Mesenchymal stem cell (in vitro differentiated cells and primary cell): ENCODE measurements around the gene MERTK.

Experiments used
- DNase-seq: peaks from one replicate; pipeline ENCODE4 v3.0.0-alpha.2; 2013
- H2AFZ ChIP-seq: one replicate; pipeline ENCODE4 v1.6.1; 2013; ENCODE audit warnings: low read depth, mild to moderate bottlenecking, control low read depth, inconsistent platforms, low read length, moderate library complexity
- H2AK5ac ChIP-seq: 2 replicates; pipeline ENCODE4 v1.6.1; 2013; ENCODE audit warnings: low read length, moderate library complexity, mild to moderate bottlenecking, inconsistent platforms; ENCODE audit not compliant: severe bottlenecking
- H2BK120ac ChIP-seq: one replicate; pipeline ENCODE4 v1.6.1; 2013; ENCODE audit warnings: low read depth, mild to moderate bottlenecking, inconsistent platforms, low read length, moderate library complexity
- H2BK12ac ChIP-seq, 2 experiments: one replicate each; pipeline ENCODE4 v1.6.1; 2013; ENCODE audit warnings: inconsistent platforms in 2 of 2, low read length in 2 of 2, mild to moderate bottlenecking in 2 of 2, moderate library complexity in 2 of 2, control low read depth in 1 of 2
- H2BK15ac ChIP-seq: one replicate; pipeline ENCODE4 v1.6.1; 2013; ENCODE audit warnings: mild to moderate bottlenecking, low read depth, inconsistent platforms; ENCODE audit not compliant: poor library complexity, severe bottlenecking
- H2BK5ac ChIP-seq: 2 replicates; pipeline ENCODE4 v1.6.1; 2013; ENCODE audit warnings: low read depth, mild to moderate bottlenecking, low read length, control low read depth, inconsistent platforms; ENCODE audit not compliant: poor library complexity, severe bottlenecking
- H3K14ac ChIP-seq, 2 experiments: one replicate each; pipeline ENCODE4 v1.6.1; 2013; ENCODE audit warnings: inconsistent platforms in 2 of 2, low read length in 2 of 2, control low read depth in 1 of 2, mild to moderate bottlenecking in 1 of 2, moderate library complexity in 1 of 2
- H3K18ac ChIP-seq, 2 experiments: one replicate each; pipeline ENCODE4 v1.6.1; 2013; ENCODE audit warnings: inconsistent platforms in 2 of 2, low read length in 2 of 2, control low read depth in 1 of 2, low read depth in 1 of 2, mild to moderate bottlenecking in 1 of 2
- H3K23ac ChIP-seq, 2 experiments: one replicate each; pipeline ENCODE4 v1.6.1; 2013; ENCODE audit warnings: inconsistent platforms in 2 of 2, low read length in 2 of 2, mild to moderate bottlenecking in 2 of 2, moderate library complexity in 2 of 2, control low read depth in 1 of 2
- H3K27ac ChIP-seq: 2 replicates; pipeline ENCODE4 v1.5.1; 2013; ENCODE audit warnings: mild to moderate bottlenecking, moderate library complexity, low read length, control low read depth, inconsistent platforms; ENCODE audit not compliant: poor library complexity, severe bottlenecking
- H3K27me3 ChIP-seq, 2 experiments: 2 replicates each; pipeline versions ENCODE4 v1.6.1 to v1.7.0; 2013; ENCODE audit warnings: low read length in 2 of 2, mild to moderate bottlenecking in 2 of 2, moderate library complexity in 2 of 2, control low read depth in 1 of 2, inconsistent platforms in 1 of 2; ENCODE audit not compliant: control insufficient read depth in 1 of 2, insufficient read depth in 1 of 2
- H3K36me3 ChIP-seq, 2 experiments: 2 replicates each; pipeline versions ENCODE4 v1.6.1 to v1.7.0; 2013; ENCODE audit warnings: low read length in 2 of 2, control low read depth in 1 of 2, inconsistent platforms in 1 of 2, low read depth in 1 of 2, mild to moderate bottlenecking in 1 of 2; ENCODE audit not compliant: insufficient read depth in 2 of 2, control insufficient read depth in 1 of 2
- H3K4ac ChIP-seq, 2 experiments: one replicate each; pipeline ENCODE4 v1.6.1; 2013; ENCODE audit warnings: inconsistent platforms in 2 of 2, low read length in 2 of 2, mild to moderate bottlenecking in 2 of 2, moderate library complexity in 2 of 2, control low read depth in 1 of 2, low read depth in 1 of 2
- H3K4me1 ChIP-seq: 2 replicates; pipeline ENCODE4 v1.6.1; 2013; ENCODE audit warnings: low read depth, low read length, control low read depth; ENCODE audit not compliant: control insufficient read depth, insufficient read depth
- H3K4me2 ChIP-seq: 2 replicates; pipeline ENCODE4 v1.6.1; 2013; ENCODE audit warnings: low read length, mild to moderate bottlenecking, inconsistent platforms; ENCODE audit not compliant: poor library complexity, severe bottlenecking
- H3K4me3 ChIP-seq, 2 experiments: 2 replicates each; pipeline versions ENCODE4 v1.5.1 to v1.7.0; 2013; ENCODE audit warnings: low read length in 2 of 2, mild to moderate bottlenecking in 2 of 2, control low read depth in 1 of 2, low read depth in 1 of 2; ENCODE audit not compliant: insufficient read depth in 1 of 2
- H3K79me1 ChIP-seq: replicated peaks from 2 replicates; pipeline ENCODE4 v1.6.1; 2013; ENCODE audit warnings: mild to moderate bottlenecking, control low read depth, low read length, inconsistent platforms; ENCODE audit not compliant: poor library complexity, severe bottlenecking
- H3K9ac ChIP-seq: 2 replicates; pipeline ENCODE4 v1.7.0; 2013; ENCODE audit warnings: mild to moderate bottlenecking, low read length, moderate library complexity
- H3K9me3 ChIP-seq: 2 replicates; pipeline ENCODE4 v1.7.0; 2013; ENCODE audit warnings: mild to moderate bottlenecking, low read length; ENCODE audit not compliant: control insufficient read depth
- H4K8ac ChIP-seq: one replicate; pipeline ENCODE4 v1.6.1; 2013; ENCODE audit warnings: inconsistent platforms, mild to moderate bottlenecking, low read length, moderate library complexity
- H4K91ac ChIP-seq: one replicate; pipeline ENCODE4 v1.6.1; 2013; ENCODE audit warnings: mild to moderate bottlenecking, low read length, inconsistent platforms
- WGBS: methylation state at CpG from one replicate; pipeline ENCODE4 v1.1.7; 2013; ENCODE audit warnings: mixed read lengths; 5-methylcytosine and 5-hydroxymethylcytosine counted together

The MERTK gene

DNA sequence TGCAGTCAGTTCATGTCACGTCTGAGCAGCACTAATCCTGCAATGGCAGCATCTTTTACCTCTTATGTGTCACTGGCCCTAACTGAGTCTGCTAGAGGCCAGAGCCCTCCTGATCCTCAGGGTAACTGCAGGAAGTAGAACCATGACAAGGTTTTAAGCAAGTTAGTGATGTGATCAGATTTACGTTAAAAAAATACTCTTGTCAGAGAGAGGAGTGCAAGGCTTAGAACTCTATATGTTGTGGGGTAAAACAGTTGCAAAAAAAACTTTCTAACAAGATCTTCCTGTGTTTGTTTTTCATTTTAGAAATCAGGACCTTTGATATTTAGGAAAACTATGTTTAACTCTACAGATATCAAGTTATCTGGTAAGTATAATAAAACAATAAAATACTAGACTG lies 161.3 kb downstream of the MERTK start:
- no peak overlapping the region for H2BK12ac ChIP-seq
- H4K91ac ChIP-seq = no peak overlapping the region
- H2BK120ac ChIP-seq = no peak overlapping the region
- no peaks in the 10 kb centered on the region for H3K9me3 ChIP-seq
- H2BK15ac ChIP-seq = no peak overlapping the region
- H4K8ac ChIP-seq = no peak overlapping the region
- H3K18ac ChIP-seq = peak overlapping the region in 1 of 2 experiments; percentile 37
- H3K4me3 ChIP-seq = no peak overlapping the region
- WGBS = 97% methylated on average over 2 of the region's 2 CpGs
- H3K4me1 ChIP-seq = peaks cover 4% of the 10 kb centered on the region
- no peak overlapping the region for H2AFZ ChIP-seq
- no peak for DNase-seq
- no peak overlapping the region for H3K23ac ChIP-seq
- no peak overlapping the region for H2AK5ac ChIP-seq
- H2BK5ac ChIP-seq = no peak overlapping the region
- H3K9ac ChIP-seq = no peak overlapping the region
- no peak overlapping the region for H3K4me2 ChIP-seq
- no peaks in the 10 kb centered on the region for H3K27me3 ChIP-seq
- H3K36me3 ChIP-seq = peaks cover 17 to 48% of the 10 kb centered on the region in 2 experiments
- no peak overlapping the region for H3K14ac ChIP-seq
- peaks cover 34% of the 10 kb centered on the region for H3K79me1 ChIP-seq
- H3K27ac ChIP-seq = no peak overlapping the region
- no peak overlapping the region for H3K4ac ChIP-seq

GRCh38 chr2:112061299-112061698 lies 162.9 kb downstream of the MERTK start:
- Histone ChIP-seq H3K23ac (no peak overlapping the region), H3K36me3 (peaks cover 24 to 60% of the 10 kb centered on the region in 2 experiments), H3K27ac (no peak overlapping the region), H3K14ac (no peak overlapping the region), H3K9me3 (no peaks in the 10 kb centered on the region), H3K4me2 (no peak overlapping the region), H3K27me3 (no peaks in the 10 kb centered on the region), H2BK12ac (no peak overlapping the region), H3K79me1 (peaks cover 35% of the 10 kb centered on the region), H3K4me3 (no peak overlapping the region), H3K4me1 (peaks cover 4% of the 10 kb centered on the region), H2AK5ac (no peak overlapping the region), H2AFZ (no peak overlapping the region), H3K18ac (peak overlapping the region in 1 of 2 experiments; percentile 21), H4K8ac (no peak overlapping the region), H3K9ac (no peak overlapping the region), H2BK5ac (no peak overlapping the region), H3K4ac (no peak overlapping the region), H2BK120ac (no peak overlapping the region), H4K91ac (no peak overlapping the region), H2BK15ac (no peak overlapping the region)
- 100% methylated on average over 1 of the region's 1 CpG for WGBS
- DNase-seq = no peak

DNA sequence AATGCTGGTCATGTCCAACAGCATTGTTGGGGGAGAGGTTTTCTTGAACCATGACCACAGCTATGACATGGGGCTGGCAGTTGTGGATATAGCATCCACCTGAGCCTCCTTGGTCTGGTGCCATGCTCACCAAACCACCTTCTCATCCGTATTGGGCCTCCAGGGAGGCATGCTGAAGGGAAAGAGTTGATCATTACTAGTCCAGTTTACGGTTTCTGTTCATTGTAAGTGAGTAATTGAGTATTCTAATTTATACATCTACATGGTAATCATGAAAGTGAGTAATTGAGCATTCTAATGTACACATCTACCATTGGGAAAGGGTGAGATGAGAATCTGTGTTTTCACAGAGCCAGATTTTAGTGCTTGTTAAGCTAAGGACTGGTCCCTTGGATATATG lies 163.4 kb downstream of the MERTK start:
- H2AFZ ChIP-seq = no peak overlapping the region
- H3K14ac ChIP-seq = peak overlapping the region in 1 of 2 experiments; percentile 4
- H4K91ac ChIP-seq = no peak overlapping the region
- no peak overlapping the region for H3K23ac ChIP-seq
- H2BK15ac ChIP-seq = no peak overlapping the region
- no peak for DNase-seq
- WGBS = 100% methylated on average over 1 of the region's 2 CpGs
- H3K79me1 ChIP-seq = peaks cover 35% of the 10 kb centered on the region
- no peak overlapping the region for H3K4me3 ChIP-seq
- no peak overlapping the region for H3K27ac ChIP-seq
- H2BK5ac ChIP-seq = no peak overlapping the region
- H3K4me2 ChIP-seq = no peak overlapping the region
- H3K4me1 ChIP-seq = peaks cover 4% of the 10 kb centered on the region
- no peaks in the 10 kb centered on the region for H3K27me3 ChIP-seq
- H2AK5ac ChIP-seq = no peak overlapping the region
- H3K36me3 ChIP-seq = peaks cover 24 to 66% of the 10 kb centered on the region in 2 experiments
- H3K9me3 ChIP-seq = no peaks in the 10 kb centered on the region
- no peak overlapping the region for H2BK120ac ChIP-seq
- H4K8ac ChIP-seq = no peak overlapping the region
- H3K4ac ChIP-seq = no peak overlapping the region
- H3K9ac ChIP-seq = no peak overlapping the region
- H2BK12ac ChIP-seq = no peak overlapping the region
- H3K18ac ChIP-seq = no peak overlapping the region

DNA sequence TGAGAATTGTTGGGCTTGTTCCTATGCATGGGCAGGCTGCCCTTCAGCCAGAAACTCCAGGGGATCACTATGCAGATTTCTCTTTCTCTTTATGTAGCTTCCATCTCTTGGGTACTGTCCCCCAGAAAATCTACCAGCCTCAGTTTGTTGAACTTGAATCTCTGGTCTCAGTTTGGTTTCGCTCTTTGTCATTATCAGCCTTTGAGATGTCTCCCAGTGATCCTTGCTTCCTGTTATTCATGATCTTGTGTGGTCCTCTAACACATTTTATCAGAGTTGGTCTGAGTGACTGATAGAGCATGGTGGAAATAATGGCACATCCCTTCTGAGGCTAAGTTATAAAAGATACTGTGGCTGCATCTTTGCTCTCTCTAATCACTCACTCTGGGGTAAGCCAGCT lies 164.5 kb downstream of the MERTK start:
- Histone ChIP-seq H3K36me3 (peaks cover 30 to 75% of the 10 kb centered on the region in 2 experiments), H4K91ac (no peak overlapping the region), H3K18ac (peak overlapping the region in 1 of 2 experiments; percentile 44), H3K79me1 (peaks cover 37% of the 10 kb centered on the region), H3K27ac (no peak overlapping the region), H3K9me3 (no peaks in the 10 kb centered on the region), H3K4ac (no peak overlapping the region), H2BK15ac (no peak overlapping the region), H3K27me3 (no peaks in the 10 kb centered on the region), H2AFZ (no peak overlapping the region), H4K8ac (no peak overlapping the region), H3K4me2 (no peak overlapping the region), H2BK5ac (no peak overlapping the region), H2BK120ac (no peak overlapping the region), H3K14ac (no peak overlapping the region), H3K4me1 (peaks cover 4% of the 10 kb centered on the region), H3K9ac (no peak overlapping the region), H2BK12ac (no peak overlapping the region), H3K4me3 (no peak overlapping the region), H2AK5ac (no peak overlapping the region), H3K23ac (peak overlapping the region in 1 of 2 experiments; percentile 31)
- WGBS = 100% methylated on average over 1 of the region's 1 CpG
- DNase-seq = no peak
